Fibroblast of gingiva (primary cell): ENCODE measurements around the gene MEGF11.

Source experiments
- DNase-seq: peaks from one replicate; pipeline ENCODE4 v3.0.0-alpha.2; 2011; ENCODE audit warnings: low read depth

MEGF11 gene

DNA sequence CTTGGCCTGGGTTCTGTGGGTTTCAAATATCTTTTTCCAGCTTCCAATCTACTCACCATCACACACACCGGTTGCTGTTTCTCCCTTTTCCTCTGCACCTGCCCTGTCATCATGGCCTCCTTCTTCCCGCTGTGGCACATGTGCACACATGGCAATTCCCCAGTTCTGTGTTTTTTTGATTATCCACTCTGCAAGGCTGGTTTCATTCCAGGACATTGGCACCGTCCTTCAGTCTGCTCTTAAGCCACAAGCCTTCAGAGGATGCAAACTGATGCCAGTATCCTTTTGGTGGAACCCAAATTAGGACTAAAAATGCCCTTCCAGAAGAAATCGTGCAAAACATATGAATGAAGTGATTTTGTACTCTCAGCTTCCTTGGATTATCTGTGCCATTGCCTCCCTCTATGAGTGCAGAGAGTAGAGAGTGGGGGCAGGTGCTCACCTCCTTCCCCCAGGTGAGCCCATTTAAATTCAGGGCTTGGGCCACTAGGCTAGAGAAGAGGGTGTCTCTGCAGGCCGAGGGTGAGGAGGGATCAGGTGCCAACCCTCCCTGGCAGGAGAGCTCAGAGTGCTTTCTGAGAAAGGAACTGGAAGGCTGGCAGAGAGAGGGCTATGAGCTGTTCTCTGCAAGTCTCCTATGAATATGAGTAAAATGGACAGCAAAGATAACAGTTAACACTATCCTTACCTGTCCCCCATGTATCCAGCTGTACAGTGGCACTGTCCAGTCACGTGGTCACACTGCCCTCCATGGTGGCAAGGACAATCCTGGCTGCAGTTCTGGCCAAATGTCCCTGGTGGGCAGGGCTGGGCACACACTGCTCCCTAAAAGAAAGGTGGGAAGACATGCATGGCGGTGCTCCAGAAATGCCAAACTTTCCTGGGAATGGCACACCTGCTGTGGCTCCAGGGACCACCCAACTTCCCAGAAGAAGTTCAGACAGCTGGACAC lies 283.4 kb downstream of the MEGF11 start:
- DNase-seq: no peak

DNA sequence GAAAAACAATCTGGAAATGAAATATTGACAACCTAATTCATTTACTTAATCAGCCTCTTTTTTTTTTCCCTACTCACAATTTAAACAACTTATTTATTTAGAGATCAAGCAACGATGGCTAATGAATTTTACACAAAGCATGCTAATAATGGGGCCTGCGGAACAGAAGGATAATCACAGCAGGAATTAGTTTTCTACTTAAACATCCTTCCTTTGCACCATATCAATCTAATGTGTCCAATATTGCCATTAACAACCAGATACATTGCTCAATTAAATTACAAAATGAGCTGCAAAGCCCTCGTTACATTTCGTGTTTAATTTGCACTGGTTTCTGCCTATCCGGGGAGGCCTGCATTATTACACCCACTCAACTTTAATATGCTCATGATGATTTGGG lies 285.0 kb downstream of the MEGF11 start:
- no peak for DNase-seq

DNA sequence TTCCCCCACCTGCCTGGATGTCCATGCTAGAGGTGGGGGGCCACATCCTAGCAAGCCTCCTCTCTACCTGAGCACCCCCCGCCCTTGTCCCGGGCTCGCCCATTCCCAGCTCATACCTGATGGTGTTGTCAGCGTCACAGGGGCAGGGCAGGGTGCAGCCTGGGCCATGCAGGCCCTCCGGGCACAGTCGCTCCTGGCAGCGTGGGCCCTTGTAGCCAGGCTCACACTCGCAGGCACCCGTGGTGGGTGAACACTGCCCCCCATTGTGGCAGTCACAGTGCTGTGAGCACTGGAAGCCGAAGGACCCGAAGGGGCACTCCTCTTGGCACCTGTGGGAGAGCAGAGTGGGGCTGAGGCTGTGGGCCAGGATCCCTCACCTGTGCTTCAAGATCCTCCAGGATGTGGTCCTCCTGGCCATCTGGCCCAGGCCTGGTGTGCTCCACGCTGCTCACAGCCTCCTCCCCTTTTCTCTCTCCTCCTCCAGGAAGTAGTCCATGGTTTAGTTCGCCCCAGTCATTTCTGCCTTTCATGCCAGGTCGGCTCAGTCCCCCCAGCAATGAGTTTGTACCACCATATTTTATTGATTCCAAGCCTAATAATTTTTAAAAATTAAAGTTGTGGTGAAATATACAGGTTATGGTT lies 288.6 kb downstream of the MEGF11 start:
- DNase-seq: no peak

DNA sequence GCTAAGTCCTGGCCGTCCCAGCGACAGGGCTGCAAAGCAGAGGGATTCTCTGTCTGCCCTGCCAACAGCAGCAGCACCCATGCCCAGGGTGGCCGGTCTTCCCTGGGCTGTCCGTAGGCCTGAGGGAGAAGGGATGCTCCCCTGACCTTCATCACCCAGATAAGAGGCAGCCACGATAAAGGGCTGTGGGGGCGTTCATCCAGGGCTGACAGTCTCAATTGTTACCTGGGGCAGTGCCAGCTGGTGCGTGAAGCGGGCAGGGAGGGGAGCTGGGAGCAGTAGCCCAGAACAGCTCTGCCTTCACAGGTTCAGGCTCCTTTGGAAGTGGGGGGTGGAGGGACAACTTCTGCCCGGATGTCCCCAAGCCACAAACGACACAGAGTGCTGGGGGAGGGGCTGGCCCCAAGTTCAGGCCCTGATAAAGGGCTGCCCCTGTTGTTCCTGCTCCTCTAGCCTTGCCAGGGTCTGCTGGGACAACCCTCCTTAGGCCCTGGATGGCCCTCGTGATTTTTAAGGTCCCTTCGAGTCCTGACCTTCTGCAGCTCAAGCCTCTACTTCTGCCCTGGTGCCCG lies 289.6 kb downstream of the MEGF11 start:
- no peak for DNase-seq

DNA sequence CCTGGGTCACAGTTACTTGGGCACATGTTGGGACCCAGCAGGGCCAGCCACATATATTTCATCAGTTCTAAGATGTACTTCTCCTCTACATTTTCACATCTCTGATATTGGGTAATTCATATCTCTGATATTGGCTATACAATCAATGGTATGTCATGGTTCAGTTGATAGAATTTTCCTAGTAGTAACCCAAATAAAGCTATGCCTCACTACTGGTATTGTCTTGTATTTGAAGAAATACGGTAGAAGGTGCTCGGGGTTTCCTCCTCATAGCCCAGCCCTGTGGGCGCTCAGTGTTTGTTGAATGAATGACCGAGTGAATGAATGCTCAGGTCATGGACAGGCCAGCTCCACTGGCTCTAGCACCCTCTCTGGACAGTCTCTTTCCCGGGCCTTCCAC lies 290.2 kb downstream of the MEGF11 start:
- DNase-seq: no peak

DNA sequence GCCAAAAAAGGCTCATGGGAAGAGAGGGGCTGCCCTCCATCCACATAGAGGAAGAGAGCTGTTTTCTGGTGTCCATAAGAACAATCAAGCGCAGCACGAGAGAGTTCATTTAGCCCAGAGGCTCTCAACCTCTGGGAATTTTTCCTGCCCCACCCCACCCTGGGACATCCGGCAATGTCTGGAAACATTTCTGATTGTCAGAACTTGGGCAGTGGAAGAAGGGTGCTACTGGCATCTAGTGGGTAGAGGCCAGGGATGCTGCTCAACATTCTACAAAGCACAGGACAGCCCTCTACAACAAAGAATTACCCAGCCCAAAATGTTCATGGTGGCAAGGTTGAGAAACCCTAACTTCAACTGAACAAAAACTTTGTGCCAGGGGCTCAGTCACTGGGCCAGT lies 291.4 kb downstream of the MEGF11 start:
- no peak for DNase-seq

DNA sequence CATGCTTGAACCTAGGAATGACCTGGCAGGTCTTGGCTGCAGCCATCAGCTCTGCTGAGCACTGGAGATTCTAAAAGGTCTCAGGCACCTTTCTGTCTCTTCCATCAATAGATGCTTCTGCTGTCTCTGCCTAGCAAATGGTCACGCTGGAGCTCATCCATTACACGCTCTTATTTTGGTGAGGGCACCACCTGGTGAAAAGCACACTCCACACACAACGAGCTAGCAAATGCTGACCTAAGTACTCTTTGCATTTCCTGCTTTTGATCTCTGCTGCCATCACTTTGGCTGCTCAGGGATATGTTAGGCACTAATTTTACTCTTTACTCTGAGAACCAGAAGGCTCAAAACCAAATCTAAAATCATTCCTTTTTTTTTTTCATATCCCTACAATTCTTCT lies 293.0 kb downstream of the MEGF11 start:
- no peak for DNase-seq

DNA sequence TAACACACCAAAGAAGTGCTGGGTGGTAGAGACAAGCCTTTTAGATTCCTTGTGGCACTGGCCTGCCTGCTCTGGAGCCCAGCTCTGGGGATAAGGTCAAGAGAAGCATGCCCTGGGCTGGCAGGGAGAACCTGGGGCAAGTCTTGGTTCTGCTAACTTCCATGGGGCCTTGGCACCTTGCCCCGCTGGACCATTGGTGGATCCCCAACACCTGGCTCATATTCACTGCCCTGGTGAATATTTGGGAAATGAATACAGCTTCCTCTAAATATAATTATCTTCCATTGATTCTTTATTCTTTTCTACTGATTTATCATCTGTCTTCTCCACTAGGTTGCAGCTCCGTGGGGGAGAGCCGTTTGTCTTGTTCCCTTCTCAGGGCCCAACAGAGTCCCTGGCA lies 294.7 kb downstream of the MEGF11 start:
- no peak for DNase-seq

DNA sequence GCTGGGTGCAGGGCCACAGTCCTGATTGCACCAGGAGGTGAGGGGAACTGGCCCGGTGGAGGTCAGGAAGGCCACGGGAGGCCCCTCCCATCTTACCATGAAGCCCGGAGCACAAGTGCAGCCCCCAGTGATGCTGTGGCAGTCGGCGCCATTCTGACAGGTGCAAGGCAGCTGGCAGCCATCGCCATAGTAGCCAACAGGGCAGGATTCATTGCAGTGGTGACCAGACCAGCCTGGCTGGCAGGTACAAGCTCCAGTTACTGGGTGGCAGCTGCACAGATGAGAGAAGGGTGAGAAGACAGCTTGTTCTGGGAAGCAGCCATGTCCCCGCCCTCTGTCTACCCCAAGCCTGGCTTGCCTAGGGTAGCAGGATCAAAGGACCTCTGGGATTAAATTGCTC lies 296.1 kb downstream of the MEGF11 start:
- no peak for DNase-seq

DNA sequence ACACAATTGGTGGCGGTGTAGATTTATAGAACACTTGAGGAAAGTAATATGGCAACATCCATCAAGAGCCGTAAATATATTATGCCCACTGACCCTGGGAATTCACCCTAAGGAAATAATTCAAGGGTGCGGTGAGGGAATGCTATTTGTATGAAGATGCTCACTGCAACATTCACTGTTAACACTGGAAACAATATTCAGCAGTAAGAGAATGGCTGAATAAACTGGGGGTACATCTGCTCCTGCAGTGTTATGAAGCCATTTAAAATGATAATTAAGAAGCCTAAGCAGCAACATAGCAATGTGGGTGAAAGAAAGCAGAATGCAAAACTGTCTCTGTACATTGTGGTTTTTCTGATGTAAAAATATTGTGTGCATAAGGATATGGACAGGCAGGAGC lies 296.7 kb downstream of the MEGF11 start:
- no peak for DNase-seq

DNA sequence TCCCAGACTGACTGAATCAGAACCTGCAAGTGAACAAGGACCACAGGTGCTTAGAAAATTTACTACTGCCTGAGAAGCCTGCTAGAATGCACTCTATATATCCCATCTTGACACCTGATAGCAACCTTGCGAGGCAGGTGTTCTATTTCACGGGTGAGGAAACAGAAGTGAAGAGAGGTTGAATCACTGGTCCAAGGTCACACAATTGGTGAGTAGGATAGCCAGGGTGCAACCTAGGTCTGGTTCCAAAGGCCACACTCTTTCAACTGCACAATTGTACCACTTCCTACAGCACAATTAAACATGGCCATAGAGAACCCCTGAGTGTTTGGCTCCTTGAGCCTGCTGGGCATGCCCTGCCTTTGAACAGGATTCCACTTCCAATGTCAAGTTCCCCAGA lies 297.2 kb downstream of the MEGF11 start:
- no peak for DNase-seq

DNA sequence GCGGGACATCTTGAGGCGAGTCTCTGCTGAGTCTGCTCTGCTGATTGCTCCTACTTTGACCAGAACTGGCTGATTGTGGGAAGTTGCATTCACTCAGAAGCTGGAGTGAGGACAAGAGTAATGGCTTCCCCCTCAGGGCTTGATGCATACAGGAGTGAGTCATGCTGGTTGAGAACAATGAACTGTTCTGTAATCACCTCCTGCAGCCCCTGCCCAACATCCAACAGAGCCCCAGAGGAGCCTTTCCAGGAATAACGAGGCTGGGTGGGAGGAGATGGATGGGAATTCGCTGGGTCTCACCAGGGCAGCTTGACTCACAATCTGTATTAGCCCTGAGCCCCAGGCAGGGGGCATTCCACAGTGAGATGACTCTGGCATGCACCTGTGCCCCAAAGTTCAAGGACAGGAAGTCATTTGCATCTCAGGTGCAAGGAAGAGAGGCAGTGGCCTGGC lies 299.2 kb downstream of the MEGF11 start:
- DNase-seq: no peak

DNA sequence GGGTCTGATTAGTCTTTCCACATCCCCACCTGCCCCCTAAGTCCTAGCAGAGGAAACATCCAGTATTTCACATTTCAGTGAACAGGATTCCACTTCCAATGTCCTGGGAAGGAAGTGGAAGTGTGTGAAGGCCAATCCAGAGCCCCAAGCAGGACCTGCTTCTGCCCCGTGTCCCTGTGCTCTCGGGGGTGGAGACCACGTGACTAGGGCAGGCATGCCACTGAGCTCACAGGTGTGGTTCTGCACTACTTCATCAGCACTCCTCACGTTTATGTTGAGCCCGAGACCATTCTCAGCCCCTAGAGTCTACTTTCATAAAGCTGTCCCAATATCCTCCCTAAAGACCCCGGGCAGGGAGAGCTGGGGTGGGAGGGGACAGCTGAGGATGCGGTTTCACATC lies 299.9 kb downstream of the MEGF11 start:
- no peak for DNase-seq

DNA sequence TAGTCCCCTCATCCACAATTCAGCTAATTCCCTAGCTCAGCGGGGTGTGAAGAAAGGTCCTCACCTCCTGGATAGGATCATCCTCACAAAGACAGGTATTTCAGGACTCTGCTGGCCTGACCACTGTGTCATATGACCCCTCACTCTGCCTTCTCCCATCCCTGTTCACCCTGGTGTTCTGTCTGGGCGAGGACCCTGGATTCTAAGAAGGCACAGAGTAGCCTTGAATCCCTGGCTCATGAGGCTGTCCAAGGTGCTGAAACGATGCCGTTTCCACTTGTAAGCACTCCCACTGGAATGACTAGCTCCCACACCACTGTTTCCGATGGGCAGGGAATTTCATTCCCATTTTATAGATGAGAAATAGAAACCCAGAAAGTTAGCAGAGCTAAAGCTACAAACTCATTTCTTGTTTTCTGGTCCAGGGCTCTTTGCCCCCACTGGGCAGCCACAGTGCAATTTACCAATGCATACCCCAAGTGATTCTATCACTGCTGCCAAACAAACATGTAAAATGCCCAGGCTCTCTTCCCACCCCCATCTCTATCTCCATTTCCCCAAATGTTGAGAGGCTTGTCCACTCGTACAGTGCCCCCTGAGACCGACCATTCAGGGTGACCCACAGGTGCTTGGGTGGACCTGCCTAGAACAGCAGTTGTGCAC lies 301.0 kb downstream of the MEGF11 start:
- DNase-seq: peak; percentile 21

DNA sequence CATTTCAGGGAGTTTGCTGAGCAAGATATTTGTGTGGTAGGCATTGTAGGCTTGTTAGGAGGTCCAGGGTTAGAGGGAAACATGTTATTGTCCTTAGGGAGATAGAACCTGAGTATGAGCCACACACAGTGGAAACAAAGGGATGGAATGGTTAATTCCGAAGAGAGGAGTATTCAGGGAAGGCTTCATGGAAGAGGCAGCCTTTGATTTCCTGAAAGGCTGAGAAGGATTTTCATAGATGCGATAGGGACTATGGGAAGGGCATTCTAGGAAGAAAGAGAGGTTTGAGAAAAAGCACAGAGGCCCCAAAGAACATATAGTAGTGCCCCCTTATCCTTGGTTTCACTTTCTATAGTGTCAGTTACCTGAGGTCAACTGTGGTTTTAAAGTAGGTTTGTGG lies 302.5 kb downstream of the MEGF11 start:
- no peak for DNase-seq

DNA sequence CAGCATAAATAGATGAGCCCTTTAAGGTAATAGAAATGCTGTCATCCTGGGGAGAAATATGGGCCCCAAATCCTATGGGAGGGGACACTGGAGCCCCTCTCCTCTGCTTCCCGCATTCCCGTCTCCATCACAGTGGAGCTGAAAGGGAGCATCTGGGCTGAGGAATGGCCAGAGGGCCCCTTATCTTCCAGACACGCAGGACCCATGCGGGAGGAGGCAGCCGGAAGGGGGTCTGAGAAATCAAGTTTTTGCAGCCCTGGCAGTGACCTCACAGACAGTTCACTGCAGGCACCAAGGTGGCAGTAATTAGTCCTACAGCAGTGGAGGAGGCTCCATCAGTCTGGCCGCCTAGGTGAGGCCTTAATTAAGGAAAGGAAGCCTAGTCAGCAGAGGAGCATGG lies 304.1 kb downstream of the MEGF11 start:
- no peak for DNase-seq

DNA sequence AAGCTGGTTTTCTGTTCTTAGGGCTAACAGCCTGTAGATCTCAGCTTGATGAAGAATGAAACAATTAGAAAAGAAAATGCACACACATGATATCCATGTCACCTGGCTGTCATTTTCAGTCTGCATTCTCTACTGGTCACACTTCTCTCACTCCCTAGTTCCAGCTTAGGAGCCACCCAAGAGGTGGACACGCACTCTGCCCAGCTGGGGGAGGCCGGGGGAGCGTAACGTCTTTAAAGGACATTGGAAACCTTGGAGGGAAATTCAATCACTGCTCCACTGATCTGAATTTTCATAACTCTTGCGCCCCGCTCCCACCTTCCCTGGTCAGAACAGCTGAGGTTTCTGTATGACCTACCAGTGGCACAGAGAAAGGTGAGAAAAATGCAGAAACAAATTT lies 304.5 kb downstream of the MEGF11 start:
- no peak for DNase-seq

DNA sequence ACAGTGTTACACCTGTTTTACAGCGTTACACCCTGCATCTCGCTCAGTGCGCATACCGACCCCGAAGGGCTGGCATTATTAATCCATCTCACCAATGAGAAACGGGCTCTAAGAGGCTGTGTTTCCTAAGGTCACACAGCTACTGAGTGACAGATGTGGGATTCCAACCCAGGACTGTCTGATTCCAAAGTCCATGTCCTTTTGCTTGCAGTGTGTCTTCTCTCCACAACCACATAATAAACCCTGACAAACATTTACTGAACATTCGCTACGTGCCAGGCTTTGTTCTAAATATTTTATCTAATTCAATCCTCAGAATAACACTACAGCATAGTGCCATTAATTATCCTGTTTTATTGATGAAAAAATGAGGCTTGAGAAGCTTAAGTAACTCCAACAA lies 305.2 kb downstream of the MEGF11 start:
- DNase-seq: no peak

DNA sequence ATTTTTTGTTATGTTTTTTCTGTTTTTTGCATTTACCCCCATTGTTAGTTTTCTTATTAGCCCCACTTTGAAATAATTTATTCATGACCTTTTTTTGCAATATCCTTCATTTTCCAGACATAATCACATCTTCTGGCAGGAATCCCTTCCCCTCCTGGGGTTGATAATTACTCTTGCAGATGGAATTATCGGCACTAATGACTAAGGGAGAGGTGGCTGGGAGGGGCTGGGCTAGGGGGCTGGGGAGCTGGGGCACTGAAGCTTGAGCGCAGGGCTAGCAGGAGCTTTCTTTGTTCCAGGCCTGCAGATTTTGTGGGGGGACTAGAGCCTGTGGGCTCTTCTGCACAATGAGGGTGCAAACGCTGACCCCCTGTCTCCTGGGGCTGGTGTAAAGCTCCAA lies 306.5 kb downstream of the MEGF11 start:
- DNase-seq: no peak

DNA sequence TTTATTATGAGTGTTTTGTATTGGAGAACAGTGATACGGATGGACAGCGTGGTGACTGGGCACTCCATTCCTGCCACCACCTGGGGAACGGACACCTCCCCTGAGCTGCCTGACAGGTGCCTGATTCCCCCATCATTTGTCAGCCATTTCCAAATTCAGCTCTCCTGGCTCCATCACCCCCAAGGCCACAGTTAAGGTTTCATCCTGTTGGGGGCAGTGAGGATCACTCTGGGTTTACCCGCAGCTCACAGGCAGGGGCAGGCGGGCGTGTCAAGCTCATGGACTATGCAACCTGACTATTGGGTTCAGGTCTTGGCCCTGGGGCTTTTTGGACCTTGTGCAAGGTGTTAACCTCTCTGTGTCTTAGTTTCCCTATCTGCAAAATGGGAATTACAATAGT lies 307.9 kb downstream of the MEGF11 start:
- no peak for DNase-seq

DNA sequence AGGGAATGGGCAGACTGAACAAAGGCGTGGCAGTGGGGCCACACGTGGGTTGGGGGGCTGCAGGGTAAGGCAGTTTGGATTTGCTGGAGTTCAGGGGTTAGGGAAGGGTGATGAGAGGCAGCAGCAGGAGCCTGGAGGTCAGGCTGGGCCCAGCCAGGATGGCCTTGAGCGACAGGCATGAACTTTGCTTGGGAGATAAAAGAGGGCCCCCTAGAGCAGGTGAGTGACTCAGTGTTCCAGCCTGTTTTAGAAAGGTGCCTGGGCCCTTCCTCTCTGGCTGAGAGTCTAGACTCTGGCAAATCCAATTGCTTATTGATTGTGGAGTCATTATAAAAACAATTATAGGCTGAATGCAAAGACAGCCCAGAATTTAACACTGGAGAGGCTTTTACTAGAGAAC lies 309.1 kb downstream of the MEGF11 start:
- DNase-seq: no peak

DNA sequence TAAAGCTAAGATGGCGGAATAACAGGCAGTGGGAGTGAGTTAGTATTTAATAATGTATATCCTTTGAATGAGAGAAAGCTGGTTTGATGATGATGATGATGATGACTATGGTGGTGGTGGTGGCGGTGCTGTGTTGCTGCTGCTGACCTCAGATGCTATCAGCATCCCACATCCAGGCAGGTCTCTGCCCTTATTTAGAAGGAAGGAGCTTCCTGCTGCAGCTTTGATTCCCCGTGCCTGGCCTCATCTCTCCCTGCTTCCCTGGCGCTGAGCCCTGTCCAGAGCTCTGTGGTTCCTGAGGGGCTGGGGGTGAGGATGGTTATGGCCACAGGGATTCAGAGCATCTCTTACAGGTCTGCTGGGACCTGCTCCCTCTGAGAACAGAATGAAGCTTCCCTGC lies 311.1 kb downstream of the MEGF11 start:
- no peak for DNase-seq

DNA sequence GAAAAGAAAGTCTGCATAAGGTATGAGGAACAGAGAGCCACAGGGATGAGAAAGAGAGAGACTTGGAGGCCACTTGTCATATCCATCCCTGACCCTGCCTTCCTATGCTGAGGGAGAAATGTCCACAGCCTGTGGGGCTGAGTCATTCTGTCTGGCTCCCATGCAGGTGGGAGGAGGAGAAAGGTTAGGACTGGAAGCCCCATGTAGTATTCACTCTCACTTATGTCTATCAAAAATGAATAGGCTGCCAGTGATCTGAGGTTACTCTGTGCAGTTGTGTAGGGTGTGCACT lies 313.0 kb downstream of the MEGF11 start:
- DNase-seq: no peak
